22Rv1 (cell line): ENCODE measurements around the gene PJA1.

Experiments
- H3K27ac ChIP-seq: fragments of 450-650 bp; 2 replicates; pipeline ENCODE4 v1.5.1; 2017
- CTCF ChIP-seq: fragments of 450-650 bp; IDR thresholded peaks from 2 replicates; pipeline ENCODE4 v1.5.1; 2017; ENCODE audit warnings: mild to moderate bottlenecking
- ZFX ChIP-seq: fragments of 450-650 bp; IDR thresholded peaks from 2 replicates; pipeline ENCODE4 v1.6.1; 2017; ENCODE audit warnings: antibody characterized with exemption, borderline replicate concordance

Gene PJA1

GRCh38 chrX:69137371-69138117, 27.7 kb downstream of the PJA1 start:
- H3K27ac ChIP-seq = no peak overlapping the region
- TF ChIP-seq CTCF (no peak), ZFX (no peak)

GRCh38 chrX:69136546-69137331, 28.5 kb downstream of the PJA1 start:
- H3K27ac ChIP-seq = no peak overlapping the region
- TF ChIP-seq ZFX = no peak
- TF ChIP-seq CTCF = no peak

- H3K27ac ChIP-seq = no peak overlapping the region
Observed at GRCh38 chrX:69133921-69134542, 31.2 kb downstream of the PJA1 start.

GRCh38 chrX:69131886-69132285, 33.4 kb downstream of the PJA1 start:
- H3K27ac ChIP-seq = no peak overlapping the region
- no peak for TF ChIP-seq CTCF
- TF ChIP-seq ZFX = no peak

More at GRCh38 chrX:69133921-69134542, 31.2 kb downstream of the PJA1 start:
- TF ChIP-seq ZFX (no peak), CTCF (peak; percentile 57)

DNA sequence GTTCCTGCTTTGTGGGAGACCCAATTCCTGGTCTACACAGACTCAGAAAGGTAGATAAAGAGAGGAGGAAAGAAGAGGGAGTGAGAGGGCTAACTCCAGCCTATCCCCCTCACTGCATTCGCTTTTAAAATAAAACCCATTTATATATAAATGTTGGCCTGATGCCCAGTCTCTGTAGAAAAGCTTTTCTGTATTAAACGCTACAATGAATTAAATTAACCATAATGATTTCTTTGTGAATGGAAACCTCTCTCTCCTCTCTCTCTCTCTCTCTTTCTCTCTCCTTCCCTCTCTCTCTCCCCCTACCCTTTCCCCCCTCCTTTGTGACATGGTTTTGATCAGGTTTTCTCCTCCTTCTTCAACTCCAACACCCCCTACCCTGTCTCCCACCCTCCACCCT, 34.8 kb downstream of the PJA1 start:
- TF ChIP-seq CTCF = no peak
- TF ChIP-seq ZFX = no peak

DNA sequence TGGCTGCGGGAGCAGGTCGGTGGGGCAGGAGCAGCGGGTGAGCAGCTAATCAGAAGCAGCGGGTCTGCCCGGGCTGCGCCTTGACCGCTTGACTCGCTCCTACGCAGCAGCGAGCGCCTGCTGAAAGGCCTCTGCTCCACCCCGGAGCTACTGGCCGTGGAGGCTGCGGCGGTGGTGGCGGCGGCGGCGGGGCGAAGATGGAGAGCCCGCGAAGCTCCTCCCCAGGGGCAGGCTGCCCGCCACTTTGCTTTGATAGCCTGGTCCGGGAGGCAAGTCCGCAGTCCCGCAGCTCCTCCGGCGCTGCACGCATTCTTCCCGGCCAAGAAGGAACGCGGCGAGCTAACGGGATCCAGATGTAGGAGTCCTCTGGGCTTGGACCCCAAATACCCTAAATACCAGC, 36.7 kb downstream of the PJA1 start:
- H3K27ac ChIP-seq = no peak overlapping the region
- TF ChIP-seq CTCF = no peak

More for the DNA sequence above, 34.8 kb downstream of the PJA1 start:
- no peak overlapping the region for H3K27ac ChIP-seq

DNA sequence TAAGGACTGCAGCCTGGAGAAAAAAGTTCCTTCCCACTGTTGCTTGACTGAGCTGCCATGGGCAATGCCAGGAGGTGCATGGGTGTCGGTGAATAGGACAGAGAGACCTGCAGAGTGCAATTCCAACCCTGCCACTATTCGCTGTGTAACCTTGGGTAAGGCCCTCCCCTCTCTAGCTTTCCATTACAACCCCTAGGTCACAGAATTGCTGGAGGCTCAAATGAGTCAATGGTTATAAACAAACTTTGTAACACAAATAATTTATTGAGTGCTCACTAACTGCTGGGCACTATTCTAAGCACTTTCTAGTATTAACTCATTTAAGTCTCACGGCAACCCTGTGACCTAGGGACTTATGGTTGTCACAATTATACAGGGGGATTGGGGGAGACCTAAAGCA, 37.8 kb downstream of the PJA1 start:
- TF ChIP-seq ZFX (no peak), CTCF (no peak)
- H3K27ac ChIP-seq = no peak overlapping the region
